HL-60 (cell line): Measurements from ENCODE around the gene SPRED3.

Experiments used
- DNase-seq, 2 experiments: peaks; one replicate each; pipeline ENCODE4 v3.0.0-alpha.2; 2010 to 2020; ENCODE audit warnings: low read depth in 1 of 2, low spot score in 1 of 2
- H3K27ac ChIP-seq: fragments of 250-450 bp; sonication (Bioruptor Pico); replicated peaks from 2 replicates; pipeline ENCODE4 v1.5.1; 2020; ENCODE audit warnings: mild to moderate bottlenecking, moderate library complexity
- H3K27me3 ChIP-seq: fragments of 250-450 bp; sonication (Bioruptor Pico); 2 replicates; pipeline ENCODE4 v1.5.1; 2021; ENCODE audit warnings: mild to moderate bottlenecking, moderate library complexity; ENCODE audit not compliant: insufficient read depth, poor library complexity, severe bottlenecking
- H3K4me3 ChIP-seq: replicated peaks from 2 replicates; pipeline ENCODE4 v1.5.1; 2011; ENCODE audit warnings: mild to moderate bottlenecking, control low read depth, low read length; ENCODE audit not compliant: insufficient read depth
- GABPA ChIP-seq: IDR thresholded peaks from 2 replicates; pipeline ENCODE4 v1.6.1; 2012; ENCODE audit warnings: low read depth
- POLR2AphosphoS5 ChIP-seq: IDR thresholded peaks from 2 replicates; pipeline ENCODE4 v1.6.1; 2012; ENCODE audit warnings: low read depth
- SPI1 ChIP-seq: IDR thresholded peaks from 2 replicates; pipeline ENCODE4 v1.6.1; 2012; ENCODE audit warnings: low read depth, mild to moderate bottlenecking, borderline replicate concordance
- TF ChIP-seq, protein P1 (sequence below): IDR thresholded peaks from one replicate; pipeline ENCODE4 v1.5.1; 2011; ENCODE audit warnings: low read length, control low read depth, inconsistent platforms; ENCODE audit not compliant: insufficient read depth
- TF ChIP-seq, protein P2 (sequence below): IDR thresholded peaks from 2 replicates; pipeline ENCODE4 v1.6.1; 2012; ENCODE audit warnings: low read depth; ENCODE audit not compliant: insufficient replicate concordance

SPRED3 gene

DNA sequence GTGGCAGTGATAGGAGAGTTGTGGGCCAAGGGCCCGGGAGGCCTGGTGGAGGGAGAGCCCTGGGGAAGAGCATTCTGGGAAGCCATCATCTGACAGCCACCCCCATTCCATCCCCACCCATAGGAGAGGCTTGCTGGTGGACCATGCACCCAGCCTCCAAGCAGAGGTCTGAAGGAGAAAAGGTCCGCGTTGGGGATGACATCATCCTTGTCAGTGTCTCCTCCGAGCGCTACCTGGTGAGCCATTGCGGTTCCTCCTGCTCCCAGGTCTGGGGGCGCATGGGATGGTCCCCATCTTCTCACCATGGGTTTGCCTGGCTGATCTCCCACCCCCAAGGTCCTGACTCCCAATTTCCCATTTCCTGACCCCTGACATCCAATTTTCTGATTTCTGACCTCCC lies 55.5 kb downstream of the SPRED3 start:
- H3K27ac ChIP-seq: no peak overlapping the region
- DNase-seq: no peak
- no peaks in the 10 kb centered on the region for H3K27me3 ChIP-seq
- no peak overlapping the region for H3K4me3 ChIP-seq
- TF ChIP-seq, protein P1, sequence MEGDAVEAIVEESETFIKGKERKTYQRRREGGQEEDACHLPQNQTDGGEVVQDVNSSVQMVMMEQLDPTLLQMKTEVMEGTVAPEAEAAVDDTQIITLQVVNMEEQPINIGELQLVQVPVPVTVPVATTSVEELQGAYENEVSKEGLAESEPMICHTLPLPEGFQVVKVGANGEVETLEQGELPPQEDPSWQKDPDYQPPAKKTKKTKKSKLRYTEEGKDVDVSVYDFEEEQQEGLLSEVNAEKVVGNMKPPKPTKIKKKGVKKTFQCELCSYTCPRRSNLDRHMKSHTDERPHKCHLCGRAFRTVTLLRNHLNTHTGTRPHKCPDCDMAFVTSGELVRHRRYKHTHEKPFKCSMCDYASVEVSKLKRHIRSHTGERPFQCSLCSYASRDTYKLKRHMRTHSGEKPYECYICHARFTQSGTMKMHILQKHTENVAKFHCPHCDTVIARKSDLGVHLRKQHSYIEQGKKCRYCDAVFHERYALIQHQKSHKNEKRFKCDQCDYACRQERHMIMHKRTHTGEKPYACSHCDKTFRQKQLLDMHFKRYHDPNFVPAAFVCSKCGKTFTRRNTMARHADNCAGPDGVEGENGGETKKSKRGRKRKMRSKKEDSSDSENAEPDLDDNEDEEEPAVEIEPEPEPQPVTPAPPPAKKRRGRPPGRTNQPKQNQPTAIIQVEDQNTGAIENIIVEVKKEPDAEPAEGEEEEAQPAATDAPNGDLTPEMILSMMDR: no peak
- no peak for TF ChIP-seq SPI1
- TF ChIP-seq GABPA: no peak
- no peak for TF ChIP-seq POLR2AphosphoS5
- TF ChIP-seq, protein P2, sequence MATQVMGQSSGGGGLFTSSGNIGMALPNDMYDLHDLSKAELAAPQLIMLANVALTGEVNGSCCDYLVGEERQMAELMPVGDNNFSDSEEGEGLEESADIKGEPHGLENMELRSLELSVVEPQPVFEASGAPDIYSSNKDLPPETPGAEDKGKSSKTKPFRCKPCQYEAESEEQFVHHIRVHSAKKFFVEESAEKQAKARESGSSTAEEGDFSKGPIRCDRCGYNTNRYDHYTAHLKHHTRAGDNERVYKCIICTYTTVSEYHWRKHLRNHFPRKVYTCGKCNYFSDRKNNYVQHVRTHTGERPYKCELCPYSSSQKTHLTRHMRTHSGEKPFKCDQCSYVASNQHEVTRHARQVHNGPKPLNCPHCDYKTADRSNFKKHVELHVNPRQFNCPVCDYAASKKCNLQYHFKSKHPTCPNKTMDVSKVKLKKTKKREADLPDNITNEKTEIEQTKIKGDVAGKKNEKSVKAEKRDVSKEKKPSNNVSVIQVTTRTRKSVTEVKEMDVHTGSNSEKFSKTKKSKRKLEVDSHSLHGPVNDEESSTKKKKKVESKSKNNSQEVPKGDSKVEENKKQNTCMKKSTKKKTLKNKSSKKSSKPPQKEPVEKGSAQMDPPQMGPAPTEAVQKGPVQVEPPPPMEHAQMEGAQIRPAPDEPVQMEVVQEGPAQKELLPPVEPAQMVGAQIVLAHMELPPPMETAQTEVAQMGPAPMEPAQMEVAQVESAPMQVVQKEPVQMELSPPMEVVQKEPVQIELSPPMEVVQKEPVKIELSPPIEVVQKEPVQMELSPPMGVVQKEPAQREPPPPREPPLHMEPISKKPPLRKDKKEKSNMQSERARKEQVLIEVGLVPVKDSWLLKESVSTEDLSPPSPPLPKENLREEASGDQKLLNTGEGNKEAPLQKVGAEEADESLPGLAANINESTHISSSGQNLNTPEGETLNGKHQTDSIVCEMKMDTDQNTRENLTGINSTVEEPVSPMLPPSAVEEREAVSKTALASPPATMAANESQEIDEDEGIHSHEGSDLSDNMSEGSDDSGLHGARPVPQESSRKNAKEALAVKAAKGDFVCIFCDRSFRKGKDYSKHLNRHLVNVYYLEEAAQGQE: no peak

DNA sequence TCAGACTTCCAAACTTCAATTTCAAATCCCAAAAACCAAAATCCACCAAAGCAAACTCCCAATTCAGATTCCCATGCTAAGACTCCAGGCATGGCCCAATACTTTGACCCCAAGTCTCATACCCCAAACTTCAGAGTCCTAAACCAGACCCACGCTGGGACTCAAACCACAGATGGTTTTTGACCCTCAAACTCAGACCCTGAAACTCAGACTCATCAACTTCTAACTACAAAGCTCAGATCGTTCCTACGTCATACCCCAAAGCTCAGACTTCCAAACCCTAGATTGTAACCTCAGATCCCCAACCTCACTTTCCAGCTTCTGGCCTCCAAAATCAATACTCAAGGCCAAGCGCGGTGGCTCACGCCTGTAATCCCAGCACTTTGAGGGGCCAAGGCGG lies 56.9 kb downstream of the SPRED3 start:
- TF ChIP-seq SPI1: no peak
- TF ChIP-seq, protein P2: no peak
- no peak for TF ChIP-seq GABPA
- TF ChIP-seq POLR2AphosphoS5: no peak
- TF ChIP-seq, protein P1: no peak
- H3K27me3 ChIP-seq: no peaks in the 10 kb centered on the region
- no peak overlapping the region for H3K27ac ChIP-seq
- no peak overlapping the region for H3K4me3 ChIP-seq
- DNase-seq: no peak

DNA sequence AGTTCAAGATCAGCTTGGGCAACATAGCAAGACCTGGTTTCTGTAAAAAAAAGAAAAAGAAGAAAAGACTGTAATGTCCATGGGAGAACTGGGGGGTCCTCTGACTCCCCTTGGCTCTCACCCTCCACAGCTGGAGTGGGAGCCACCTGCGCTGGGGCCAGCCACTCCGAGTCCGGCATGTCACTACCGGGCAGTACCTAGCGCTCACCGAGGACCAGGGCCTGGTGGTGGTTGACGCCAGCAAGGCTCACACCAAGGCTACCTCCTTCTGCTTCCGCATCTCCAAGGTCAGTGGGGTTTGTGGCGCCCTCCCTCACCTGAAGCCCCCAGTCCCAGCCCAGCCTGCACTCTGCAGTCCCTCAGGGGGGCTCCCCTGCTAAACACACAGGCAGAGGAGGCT lies 59.7 kb downstream of the SPRED3 start:
- DNase-seq: no peak
- TF ChIP-seq, protein P2: no peak
- TF ChIP-seq SPI1: no peak
- TF ChIP-seq GABPA: no peak
- TF ChIP-seq POLR2AphosphoS5: no peak
- TF ChIP-seq, protein P1: no peak
- H3K4me3 ChIP-seq: no peak overlapping the region
- no peak overlapping the region for H3K27ac ChIP-seq
- no peaks in the 10 kb centered on the region for H3K27me3 ChIP-seq
